Mesothelial cell of epicardium (in vitro differentiated cells): ENCODE data around the gene CENPA. TPM values are rescaled to one million over a fixed set of nuclear protein-coding genes. Genes with fewer than 3 reads are reported as not detected.
A peak's percentile ranks its signal among the peaks of the same experiment; 100 is the strongest.

Experiments used
- DNase-seq, 2 experiments: peaks; one replicate each; pipeline ENCODE4 v3.0.0; 2021; ENCODE audit warnings: low spot score in 2 of 2; ENCODE audit not compliant: unreplicated experiment in 2 of 2
- H3K27ac Mint-ChIP-seq: 2 replicates; pipeline ENCODE4 v1.8.0; 2021; ENCODE audit warnings: mixed read lengths
- H3K27me3 Mint-ChIP-seq: 2 replicates; pipeline ENCODE4 v1.8.0; 2021; ENCODE audit warnings: low read depth, mixed read lengths
- H3K36me3 Mint-ChIP-seq: 2 replicates; pipeline ENCODE4 v1.8.0; 2021; ENCODE audit warnings: mixed read lengths
- H3K4me1 Mint-ChIP-seq: 2 replicates; pipeline ENCODE4 v1.8.0; 2021; ENCODE audit warnings: mixed read lengths
- H3K4me3 Mint-ChIP-seq: 2 replicates; pipeline ENCODE4 v1.8.0; 2021; ENCODE audit warnings: mild to moderate bottlenecking, moderate library complexity, mixed read lengths
- H3K9me3 Mint-ChIP-seq: 2 replicates; pipeline ENCODE4 v1.8.0; 2021; ENCODE audit warnings: mixed read lengths
- CTCF ChIP-seq: fragments of 200-600 bp; sonication (generic); IDR thresholded peaks from one replicate; pipeline ENCODE4 v1.5.0; 2021; ENCODE audit warnings: antibody characterized with exemption; ENCODE audit not compliant: unreplicated experiment
- total RNA-seq: library from RNA; stranded (reverse); gene quantifications from 3 replicates; pipeline ENCODE4 v1.2.1, GENCODE V29; 2021

The CENPA gene
- total RNA-seq = 7.9 to 9.2 TPM (median 8.8 TPM) in 3 replicates

GRCh38 chr2:26785431-26786206 is at the start of gene CENPA:
CENPA (plus strand) TSS chr2:26786056; CDS start chr2:26786197, 141 bp downstream.
- peaks cover 10% of the 10 kb centered on the region for H3K9me3 Mint-ChIP-seq
- DNase-seq = peak; percentile 88 to 94
- TF ChIP-seq CTCF = peak; percentile 35
- H3K27ac Mint-ChIP-seq = peak within 1 kb of the TSS; percentile 91
- H3K27me3 Mint-ChIP-seq = no peaks in the 10 kb centered on the region
- H3K4me1 Mint-ChIP-seq = peaks cover 21% of the 10 kb centered on the region
- H3K36me3 Mint-ChIP-seq = peaks cover 17% of the 10 kb centered on the region
- peak within 1 kb of the TSS; percentile 81 for H3K4me3 Mint-ChIP-seq

- no peak for TF ChIP-seq CTCF
- DNase-seq = no peak
- H3K4me1 Mint-ChIP-seq = peaks cover 10% of the 10 kb centered on the region
- H3K9me3 Mint-ChIP-seq = no peaks in the 10 kb centered on the region
- no peak overlapping the region for H3K27ac Mint-ChIP-seq
- H3K27me3 Mint-ChIP-seq = no peaks in the 10 kb centered on the region
- H3K4me3 Mint-ChIP-seq = no peak overlapping the region
- no peaks in the 10 kb centered on the region for H3K36me3 Mint-ChIP-seq
Observed at GRCh38 chr2:26737221-26737620, 48.6 kb upstream of the CENPA start.

DNA sequence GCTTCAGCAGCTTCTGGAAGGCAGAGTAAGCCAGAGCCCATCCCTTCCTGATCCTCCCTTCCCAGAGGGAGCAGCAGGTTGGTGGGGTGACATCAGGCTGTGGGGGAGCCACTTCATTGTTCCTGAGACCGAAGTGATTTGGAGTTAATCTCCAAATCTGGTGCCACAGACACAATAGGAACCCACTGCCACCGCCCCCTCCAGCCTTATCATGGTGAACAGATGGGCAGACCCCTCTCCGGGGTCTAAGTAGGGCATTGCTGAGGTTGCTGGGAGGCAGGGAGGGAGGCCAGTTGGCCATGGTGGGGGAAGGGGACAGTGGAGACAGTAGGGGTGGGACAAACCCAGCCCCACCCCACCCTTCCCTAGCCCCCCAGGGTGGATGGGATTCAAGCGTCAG is 47.4 kb upstream of the CENPA start:
- H3K36me3 Mint-ChIP-seq = no peaks in the 10 kb centered on the region
- H3K4me3 Mint-ChIP-seq = no peak overlapping the region
- DNase-seq = no peak
- H3K27me3 Mint-ChIP-seq = no peaks in the 10 kb centered on the region
- H3K9me3 Mint-ChIP-seq = no peaks in the 10 kb centered on the region
- H3K4me1 Mint-ChIP-seq = peaks cover 10% of the 10 kb centered on the region
- no peak for TF ChIP-seq CTCF
- no peak overlapping the region for H3K27ac Mint-ChIP-seq

DNA sequence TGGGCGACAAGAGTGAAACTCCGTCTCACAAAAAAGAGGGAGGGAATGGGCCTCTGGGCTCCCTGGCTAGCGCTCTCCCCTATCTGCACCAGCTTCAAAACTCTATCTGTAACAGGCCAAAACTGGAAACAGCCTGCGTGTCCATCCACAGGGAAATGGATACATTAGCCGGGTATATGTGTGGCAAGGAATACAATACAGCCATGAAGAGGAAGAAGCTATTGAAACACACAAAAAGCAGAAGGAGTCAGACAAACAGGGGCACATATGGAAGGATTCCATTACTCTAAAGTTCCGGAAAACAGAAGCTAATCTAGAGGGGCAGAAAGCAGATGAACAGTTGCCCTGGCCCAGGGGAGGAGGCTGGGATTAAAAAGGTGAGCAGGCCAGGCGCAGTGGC is 46.3 kb upstream of the CENPA start:
- Mint-ChIP-seq H3K4me1 (peaks cover 10% of the 10 kb centered on the region), H3K27ac (no peak overlapping the region), H3K9me3 (no peaks in the 10 kb centered on the region), H3K36me3 (no peaks in the 10 kb centered on the region), H3K27me3 (no peaks in the 10 kb centered on the region), H3K4me3 (no peak overlapping the region)
- no peak for TF ChIP-seq CTCF
- no peak for DNase-seq

DNA sequence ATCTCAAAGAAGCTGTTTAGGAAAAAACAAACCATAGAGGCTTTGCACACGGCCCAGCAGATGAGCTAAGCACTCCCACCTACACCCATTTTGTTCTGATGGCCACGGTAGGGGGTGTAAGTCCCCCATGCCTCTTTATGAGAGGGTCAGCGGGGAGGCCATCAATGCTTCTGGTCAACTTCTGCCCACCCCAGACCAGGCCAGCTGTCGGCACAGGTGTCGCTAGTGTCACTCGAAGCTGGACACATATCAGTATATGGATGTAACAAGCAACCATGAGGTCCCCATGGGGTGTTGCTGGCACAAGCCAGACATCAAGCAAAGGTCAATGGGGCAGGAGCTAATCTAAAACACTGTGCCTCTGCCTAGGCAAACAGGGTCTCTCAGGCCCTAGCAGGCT is 45.5 kb upstream of the CENPA start:
- H3K9me3 Mint-ChIP-seq = no peaks in the 10 kb centered on the region
- no peaks in the 10 kb centered on the region for H3K27me3 Mint-ChIP-seq
- H3K4me3 Mint-ChIP-seq = no peak overlapping the region
- H3K27ac Mint-ChIP-seq = no peak overlapping the region
- no peaks in the 10 kb centered on the region for H3K36me3 Mint-ChIP-seq
- no peak for DNase-seq
- peaks cover 10% of the 10 kb centered on the region for H3K4me1 Mint-ChIP-seq
- TF ChIP-seq CTCF = no peak
